Tibial nerve (tissue), 4 donors: ENCODE measurements around the gene JAG2.

ENCODE experiments used
- CTCF ChIP-seq, 5 experiments: fragments of 200-600 bp in 3 of 5; fragments of 450-650 bp in 2 of 5; sonication (generic) in 3 of 5; IDR thresholded peaks; one replicate each; pipeline ENCODE4 v1.5.1; 2016 to 2019; ENCODE audit warnings: antibody characterized with exemption in 5 of 5, mild to moderate bottlenecking in 3 of 5, moderate library complexity in 2 of 5
- EP300 ChIP-seq, 2 donors: sonication (generic); formaldehyde crosslinking; IDR thresholded peaks; one replicate each; pipeline ENCODE4 v1.6.1; 2017; ENCODE audit warnings: antibody characterized with exemption in 2 of 2, mild to moderate bottlenecking in 1 of 2
- POLR2A ChIP-seq, 2 donors: fragments of 450-650 bp; IDR thresholded peaks; one replicate each; pipeline ENCODE4 v1.6.1; 2017; ENCODE audit warnings: antibody characterized with exemption in 2 of 2, mild to moderate bottlenecking in 2 of 2, moderate library complexity in 2 of 2

- TF ChIP-seq CTCF (IDR thresholded peaks at IDR 0.05): no peak
- TF ChIP-seq POLR2A (IDR thresholded peaks at IDR 0.05): no peak
- no peak for TF ChIP-seq EP300 (IDR thresholded peaks at IDR 0.05)
These were observed 73.3 kb downstream of the JAG2 start for GRCh38 chr14:105095236-105095805.
